Tibial nerve (tissue), 3 donors: ENCODE results near the gene MS4A2.

Experiments used
- CTCF ChIP-seq, 5 experiments: fragments of 200-600 bp in 3 of 5; fragments of 450-650 bp in 2 of 5; sonication (generic) in 3 of 5; IDR thresholded peaks; one replicate each; pipeline ENCODE4 v1.5.1; 2016 to 2019; ENCODE audit warnings: antibody characterized with exemption in 5 of 5, mild to moderate bottlenecking in 3 of 5, moderate library complexity in 2 of 5
- POLR2A ChIP-seq, 2 donors: fragments of 450-650 bp; IDR thresholded peaks; one replicate each; pipeline ENCODE4 v1.6.1; 2017; ENCODE audit warnings: antibody characterized with exemption in 2 of 2, mild to moderate bottlenecking in 2 of 2, moderate library complexity in 2 of 2

GRCh38 chr11:60077981-60078380 lies 10.5 kb upstream of the MS4A2 start:
- TF ChIP-seq CTCF (IDR thresholded peaks at IDR 0.05) (no peak), POLR2A (IDR thresholded peaks at IDR 0.05) (no peak)
